GM18508 (cell line): Measurements from ENCODE around the gene SLC25A10.
"Not testable (repeated sequence)": the region's sequence is repeated elsewhere in the genome, so short reads cannot be mapped to it uniquely, and the experiment has no call there.

ENCODE experiments used
- ATAC-seq: cut with Tn5 transposase; IDR thresholded peaks from one replicate; pipeline ENCODE4 v1.9.1; 2021; ENCODE audit warnings: moderate number of reproducible peaks; ENCODE audit not compliant: insufficient read depth, unreplicated experiment

The SLC25A10 gene

GRCh38 chr17:81719410-81720266 lies 7.6 kb downstream of the SLC25A10 start:
- ATAC-seq: no peak

GRCh38 chr17:81720267-81721071 lies 8.4 kb downstream of the SLC25A10 start:
- no peak for ATAC-seq

GRCh38 chr17:81722184-81723120 lies 10.4 kb downstream of the SLC25A10 start:
- no peak for ATAC-seq

- no peak for ATAC-seq
Measured at GRCh38 chr17:81723651-81724209, 11.6 kb downstream of the SLC25A10 start.

GRCh38 chr17:81725439-81725838 lies 13.4 kb downstream of the SLC25A10 start:
- no peak for ATAC-seq

- no peak for ATAC-seq
Measured at GRCh38 chr17:81726004-81726403, 13.9 kb downstream of the SLC25A10 start.

GRCh38 chr17:81727324-81728031 lies 15.4 kb downstream of the SLC25A10 start:
- ATAC-seq: no peak

GRCh38 chr17:81733507-81734404 lies 21.7 kb downstream of the SLC25A10 start:
- ATAC-seq: no peak

GRCh38 chr17:81734405-81735263 lies 22.6 kb downstream of the SLC25A10 start:
- ATAC-seq: no peak

GRCh38 chr17:81735264-81736102 lies 23.4 kb downstream of the SLC25A10 start:
- no peak for ATAC-seq

GRCh38 chr17:81737947-81738800 lies 26.1 kb downstream of the SLC25A10 start:
- no peak for ATAC-seq

- ATAC-seq: no peak
Measured at GRCh38 chr17:81738801-81739393, 26.8 kb downstream of the SLC25A10 start.

- ATAC-seq: not testable (repeated sequence)
Measured at GRCh38 chr17:81739593-81739992, 27.5 kb downstream of the SLC25A10 start.

GRCh38 chr17:81740395-81740961 lies 28.4 kb downstream of the SLC25A10 start:
- ATAC-seq: no peak

- no peak for ATAC-seq
Measured at GRCh38 chr17:81741049-81741593, 29.0 kb downstream of the SLC25A10 start.
